ENCODE measurements around the gene NIPSNAP3A.

DNA sequence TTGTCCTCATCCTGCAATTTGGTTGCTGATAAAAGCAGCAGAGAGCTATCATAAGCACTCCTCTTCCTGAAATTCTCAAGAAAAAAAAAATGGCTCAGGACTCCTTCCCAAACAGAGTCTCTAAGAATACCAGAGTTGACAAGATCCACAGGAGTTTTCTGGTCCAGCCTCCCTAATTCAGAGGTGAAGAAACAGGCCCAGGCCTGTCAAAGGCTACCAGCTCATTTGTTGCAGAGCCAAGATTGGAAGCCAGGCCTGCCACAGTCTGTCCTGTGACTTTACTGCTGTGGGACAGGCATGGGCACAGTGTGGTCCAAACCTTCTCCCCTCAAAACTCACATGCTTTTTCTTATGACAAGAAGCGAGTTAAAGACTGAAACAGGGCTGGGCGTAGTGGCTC, 58.0 kb downstream of the NIPSNAP3A start:
- TF ChIP-seq, protein P1, sequence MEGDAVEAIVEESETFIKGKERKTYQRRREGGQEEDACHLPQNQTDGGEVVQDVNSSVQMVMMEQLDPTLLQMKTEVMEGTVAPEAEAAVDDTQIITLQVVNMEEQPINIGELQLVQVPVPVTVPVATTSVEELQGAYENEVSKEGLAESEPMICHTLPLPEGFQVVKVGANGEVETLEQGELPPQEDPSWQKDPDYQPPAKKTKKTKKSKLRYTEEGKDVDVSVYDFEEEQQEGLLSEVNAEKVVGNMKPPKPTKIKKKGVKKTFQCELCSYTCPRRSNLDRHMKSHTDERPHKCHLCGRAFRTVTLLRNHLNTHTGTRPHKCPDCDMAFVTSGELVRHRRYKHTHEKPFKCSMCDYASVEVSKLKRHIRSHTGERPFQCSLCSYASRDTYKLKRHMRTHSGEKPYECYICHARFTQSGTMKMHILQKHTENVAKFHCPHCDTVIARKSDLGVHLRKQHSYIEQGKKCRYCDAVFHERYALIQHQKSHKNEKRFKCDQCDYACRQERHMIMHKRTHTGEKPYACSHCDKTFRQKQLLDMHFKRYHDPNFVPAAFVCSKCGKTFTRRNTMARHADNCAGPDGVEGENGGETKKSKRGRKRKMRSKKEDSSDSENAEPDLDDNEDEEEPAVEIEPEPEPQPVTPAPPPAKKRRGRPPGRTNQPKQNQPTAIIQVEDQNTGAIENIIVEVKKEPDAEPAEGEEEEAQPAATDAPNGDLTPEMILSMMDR (IDR thresholded peaks at IDR 0.05; ENCODE audit: extremely low read depth in 1 of 2, insufficient read depth in 1 of 2, low read depth in 1 of 2, low read length in 2 of 2) = no peak
- no peak for TF ChIP-seq POLR2A (IDR thresholded peaks at IDR 0.05; ENCODE audit: low read depth, low read length)
- no peak for TF ChIP-seq POLR2AphosphoS5 (IDR thresholded peaks at IDR 0.05; ENCODE audit: insufficient read depth, low read depth, low read length)
- TF ChIP-seq EZH2 (IDR thresholded peaks at IDR 0.05; ENCODE audit: borderline replicate concordance, low read depth, low read length, severe bottlenecking) = no peak
- TF ChIP-seq FOS (IDR thresholded peaks at IDR 0.05; ENCODE audit: borderline replicate concordance, insufficient read depth, low read length) = no peak
- TF ChIP-seq MYC (IDR thresholded peaks at IDR 0.05; ENCODE audit: low read depth, low read length) = no peak
- no peak for TF ChIP-seq MAX (IDR thresholded peaks at IDR 0.05; ENCODE audit: insufficient read depth, insufficient read length)
- no peak for TF ChIP-seq JUN (IDR thresholded peaks at IDR 0.05; ENCODE audit: borderline replicate concordance, insufficient read depth, insufficient read length, low read depth)
